H1 (cell line): ENCODE measurements around the gene PANX2. TPM values are rescaled to one million over a fixed set of nuclear protein-coding genes. Genes with fewer than 3 reads are reported as not detected.

Source experiments
- CTCF ChIA-PET: fragments of 300-600 bp; sonication (Branson Sonifier 250); formaldehyde crosslinking; loops from one replicate; lab custom pipeline; 2021; ENCODE audit not compliant: partially characterized antibody; lab: Charles Lee
- POLR2A ChIA-PET: fragments of 300-600 bp; sonication (Branson Sonifier 250); formaldehyde crosslinking; loops from one replicate; lab custom pipeline; 2021; ENCODE audit warnings: inconsistent platforms; ENCODE audit not compliant: partially characterized antibody; lab: Charles Lee
- DNase-seq, 2 experiments: peaks; one replicate each; pipeline versions ENCODE4 v3.0.0 to v3.0.0-alpha.2; 2010 to 2022; ENCODE audit warnings: low spot score in 2 of 2, low read depth in 1 of 2, mixed read lengths in 1 of 2
- FAIRE-seq: peaks from 2 replicates; lab custom pipeline; 2011; peaks lifted over from hg19 to GRCh38; lab: Jason Lieb, UNC
- H2AFZ ChIP-seq: 2 replicates; pipeline ENCODE4 v1.8.1; 2012; ENCODE audit warnings: low read length, inconsistent platforms
- H2AK5ac ChIP-seq: 2 replicates; pipeline ENCODE4 v1.6.1; 2013; ENCODE audit warnings: low read depth, low read length
- H2BK120ac ChIP-seq: replicated peaks from 2 replicates; pipeline ENCODE3; 2013; ENCODE audit warnings: low read depth, low read length, inconsistent platforms
- H2BK12ac ChIP-seq: 2 replicates; pipeline ENCODE4 v1.6.1; 2013; ENCODE audit warnings: low read depth, low read length
- H2BK15ac ChIP-seq: 2 replicates; pipeline ENCODE4 v1.6.1; 2013; ENCODE audit warnings: low read length
- H2BK20ac ChIP-seq: 2 replicates; pipeline ENCODE4 v1.6.1; 2013; ENCODE audit warnings: low read length
- H2BK5ac ChIP-seq: 2 replicates; pipeline ENCODE4 v1.6.1; 2013; ENCODE audit warnings: low read depth, low read length
- H3K14ac ChIP-seq: 2 replicates; pipeline ENCODE4 v1.6.1; 2013; ENCODE audit warnings: inconsistent platforms; ENCODE audit not compliant: insufficient read length
- H3K18ac ChIP-seq: 2 replicates; pipeline ENCODE4 v1.6.1; 2013; ENCODE audit warnings: low read length; ENCODE audit errors: extremely low read depth
- H3K23ac ChIP-seq: 2 replicates; pipeline ENCODE4 v1.6.1; 2013; ENCODE audit warnings: inconsistent platforms; ENCODE audit not compliant: insufficient read length
- H3K23me2 ChIP-seq: 2 replicates; pipeline ENCODE4 v1.6.1; 2013; ENCODE audit warnings: low read depth, low read length
- H3K27ac ChIP-seq: 2 replicates; pipeline ENCODE4 v1.6.1; 2011; ENCODE audit warnings: low read depth, low read length, inconsistent platforms
- H3K27me3 ChIP-seq, 4 experiments: replicated peaks in 1 of 4; 1 replicate in 1 of 4; 2 replicates in 3 of 4; pipeline versions ENCODE4 v1.6.1 to v1.8.1; 2011 to 2013; ENCODE audit warnings: low read length in 3 of 4, mild to moderate bottlenecking in 3 of 4, inconsistent platforms in 2 of 4, mixed read lengths in 2 of 4, moderate library complexity in 1 of 4; ENCODE audit not compliant: control insufficient read depth in 3 of 4, insufficient read depth in 3 of 4; ENCODE audit errors: extremely low read depth in 1 of 4
- H3K36me3 ChIP-seq, 4 experiments: 2 replicates each; pipeline versions ENCODE4 v1.6.1 to v1.8.1; 2011 to 2013; ENCODE audit warnings: mild to moderate bottlenecking in 4 of 4, low read length in 3 of 4, moderate library complexity in 2 of 4, control low read depth in 1 of 4, inconsistent platforms in 1 of 4; ENCODE audit not compliant: insufficient read depth in 4 of 4, control insufficient read depth in 2 of 4
- H3K4ac ChIP-seq: replicated peaks from 2 replicates; pipeline ENCODE3; 2013; ENCODE audit warnings: low read length, low read depth, mixed read lengths, inconsistent platforms; ENCODE audit not compliant: insufficient read length
- H3K4me1 ChIP-seq, 4 experiments: replicated peaks in 1 of 4; 1 replicate in 1 of 4; 2 replicates in 3 of 4; pipeline versions ENCODE4 v1.6.1 to v1.8.1; 2011 to 2013; ENCODE audit warnings: low read length in 3 of 4, inconsistent platforms in 2 of 4, mixed read lengths in 1 of 4; ENCODE audit not compliant: insufficient read depth in 4 of 4, control insufficient read depth in 3 of 4
- H3K4me2 ChIP-seq, 2 experiments: 2 replicates each; pipeline versions ENCODE4 v1.6.1 to v1.8.1; 2011 to 2013; ENCODE audit warnings: low read depth in 2 of 2, low read length in 2 of 2, control low read depth in 1 of 2, inconsistent platforms in 1 of 2, mild to moderate bottlenecking in 1 of 2; ENCODE audit not compliant: insufficient read depth in 1 of 2
- H3K4me3 ChIP-seq, 4 experiments: fragments of 200-600, 300-600 bp in 1 of 4; sonication (generic), shearing (Covaris generic), sonication (Bioruptor Twin) in 1 of 4; 2 replicates each; pipeline versions ENCODE4 v1.5.1 to v1.8.1; 2011 to 2016; ENCODE audit warnings: low read length in 4 of 4, low read depth in 3 of 4, control low read depth in 2 of 4, inconsistent platforms in 2 of 4, mild to moderate bottlenecking in 2 of 4, mixed read lengths in 1 of 4, moderate library complexity in 1 of 4; ENCODE audit not compliant: insufficient read depth in 2 of 4; ENCODE audit errors: extremely low read depth in 1 of 4
- H3K56ac ChIP-seq: replicated peaks from 2 replicates; pipeline ENCODE3; 2013; ENCODE audit warnings: low read depth, mild to moderate bottlenecking, mixed read lengths, low read length, inconsistent platforms; ENCODE audit not compliant: insufficient read length
- H3K79me1 ChIP-seq: 2 replicates; pipeline ENCODE4 v1.6.1; 2013; ENCODE audit warnings: low read depth, low read length, control low read depth
- H3K79me2 ChIP-seq, 2 experiments: 2 replicates each; pipeline versions ENCODE4 v1.6.1 to v1.8.1; 2012 to 2013; ENCODE audit warnings: low read length in 2 of 2, mild to moderate bottlenecking in 2 of 2, inconsistent platforms in 1 of 2; ENCODE audit not compliant: insufficient read depth in 2 of 2, control insufficient read depth in 1 of 2
- H3K9ac ChIP-seq, 4 experiments: replicated peaks in 1 of 4; 1 replicate in 1 of 4; 2 replicates in 3 of 4; pipeline versions ENCODE4 v1.6.1 to v1.8.1; 2011 to 2013; ENCODE audit warnings: low read depth in 3 of 4, low read length in 3 of 4, control low read depth in 2 of 4, mild to moderate bottlenecking in 2 of 4, moderate library complexity in 2 of 4, inconsistent platforms in 1 of 4; ENCODE audit errors: extremely low read depth in 1 of 4
- H3K9me3 ChIP-seq, 2 experiments: 2 replicates each; pipeline versions ENCODE4 v1.6.1 to v1.8.1; 2012 to 2013; ENCODE audit warnings: mild to moderate bottlenecking in 2 of 2, moderate library complexity in 2 of 2, control low read depth in 1 of 2, inconsistent platforms in 1 of 2, low read depth in 1 of 2, low read length in 1 of 2, mixed read lengths in 1 of 2; ENCODE audit not compliant: insufficient read depth in 2 of 2
- H4K20me1 ChIP-seq, 2 experiments: replicated peaks in 1 of 2; 2 replicates each; pipeline versions ENCODE3 to v1.8.1; 2011 to 2013; ENCODE audit warnings: inconsistent platforms in 2 of 2, low read length in 2 of 2, mild to moderate bottlenecking in 1 of 2; ENCODE audit not compliant: insufficient read depth in 2 of 2, control insufficient read depth in 1 of 2
- H4K5ac ChIP-seq: 2 replicates; pipeline ENCODE4 v1.6.1; 2013; ENCODE audit warnings: low read length, low read depth, mixed read lengths, inconsistent platforms; ENCODE audit not compliant: insufficient read length
- H4K8ac ChIP-seq: 2 replicates; pipeline ENCODE4 v1.8.0; 2013; ENCODE audit warnings: mild to moderate bottlenecking, moderate library complexity, low read length, inconsistent platforms; ENCODE audit not compliant: insufficient read depth; ENCODE audit errors: extremely low read depth
- H4K91ac ChIP-seq: replicated peaks from 2 replicates; pipeline ENCODE3; 2013; ENCODE audit warnings: low read length, mixed read lengths, inconsistent platforms; ENCODE audit not compliant: insufficient read length
- RAD21 ChIP-seq, 2 experiments: IDR thresholded peaks in 1 of 2; conservative IDR thresholded peaks in 1 of 2; 2 replicates each; pipeline ENCODE4 v1.6.1; 2011; ENCODE audit warnings: low read depth in 2 of 2, low read length in 2 of 2, improper control_type of control experiment in 1 of 2, inconsistent platforms in 1 of 2, mild to moderate bottlenecking in 1 of 2, moderate library complexity in 1 of 2
- RNF2 ChIP-seq: fragments of 200-900, 300-1000 bp; sonication (generic); IDR thresholded peaks from 2 replicates; pipeline ENCODE4 v1.7.1; 2016; ENCODE audit warnings: borderline replicate concordance, low read depth, mild to moderate bottlenecking, antibody characterized with exemption, low read length; ENCODE audit not compliant: poor library complexity, severe bottlenecking; ENCODE audit errors: missing control alignments
- WGBS, 2 experiments: shearing (Covaris generic) in 1 of 2; methylation state at CpG; one replicate each; pipeline versions ENCODE4 v1.1.6 to v1.1.7; 2013 to 2015; ENCODE audit warnings: low lambda C conversion rate in 2 of 2, mixed read lengths in 2 of 2, inconsistent platforms in 1 of 2, low coverage in 1 of 2, missing lambda C conversion rate in 1 of 2; ENCODE audit not compliant: insufficient replicate concordance in 2 of 2, insufficient coverage in 1 of 2, insufficient read length in 1 of 2; ENCODE audit errors: extremely low coverage in 1 of 2, missing lambda C conversion rate in 1 of 2; 5-methylcytosine and 5-hydroxymethylcytosine counted together
- polyA plus RNA-seq, 7 experiments: library from polyadenylated mRNA; depleted of rRNA in 3 of 7; stranded (reverse) in 5 of 7; unstranded in 2 of 7; fragments of >200 nt in 5 of 7; fragments of 200-250 nt in 2 of 7; gene quantifications; 1 replicate in 5 of 7; 2 replicates in 1 of 7; 4 replicates in 1 of 7; pipeline versions ENCODE4 v1.2.1 to v1.2.3, GENCODE V29; 2011 to 2013; ENCODE audit warnings: missing spikeins in 2 of 7, mixed read lengths in 2 of 7
- total RNA-seq: library from RNA; stranded (reverse); fragmentation: NEBNext Ultra II Directional; extraction: Animal tissue kit (Norgen Biotek cat#: 25700); gene quantifications from 2 replicates; pipeline ENCODE4 v1.2.1, GENCODE V29; 2021

The PANX2 gene
- total and polyA plus RNA-seq, 2 of the 8 experiments (the other 6 are each of a cell fraction or from before 2014, with no cell fraction given): 3.5 to 5.0 TPM

DNA sequence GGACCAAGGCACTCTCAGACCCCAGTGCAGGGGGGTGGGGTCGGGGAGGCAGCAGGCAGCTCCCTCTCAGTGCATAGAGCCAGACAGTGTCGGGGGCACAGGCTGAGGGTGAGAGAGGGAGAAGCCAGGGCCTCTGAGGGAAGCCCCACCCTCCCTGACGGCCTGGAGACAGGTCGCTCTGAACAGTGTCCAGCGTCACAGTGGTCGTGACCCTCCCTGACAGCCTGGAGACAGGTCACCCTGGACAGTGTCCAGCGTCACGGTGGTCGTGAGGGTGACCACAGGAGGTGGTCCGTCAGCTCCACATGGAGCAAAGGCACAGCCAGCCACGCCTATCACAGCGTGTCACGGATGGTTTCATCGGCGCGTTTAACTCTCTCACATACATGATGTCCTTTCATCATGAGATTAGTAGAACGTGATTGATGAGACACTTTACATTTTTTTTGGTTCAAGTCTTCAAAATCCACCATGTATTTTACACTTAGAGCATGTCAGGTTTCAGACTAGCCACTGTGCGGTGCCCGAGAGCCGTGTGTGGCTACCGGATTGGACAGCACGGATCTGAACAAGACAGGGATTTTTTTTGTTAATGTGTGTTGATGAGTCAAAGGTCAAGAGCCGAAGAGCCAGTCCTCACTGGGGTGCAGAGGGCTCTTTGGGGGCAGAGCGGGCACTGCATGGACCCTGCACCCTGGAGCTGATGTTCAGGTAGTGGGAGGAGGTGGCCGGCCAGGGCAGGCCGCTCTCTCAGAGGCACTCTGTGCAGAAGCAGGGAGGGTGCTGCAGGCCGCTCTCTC lies 23.9 kb upstream of the PANX2 start:
- Histone ChIP-seq H3K27ac (no peak overlapping the region), H3K27me3 (peaks cover 0 to 6% (median 2%) of the 10 kb centered on the region in 4 experiments; a peak in 2 of 7 replicates), H2BK5ac (no peak overlapping the region), H3K79me1 (no peaks in the 10 kb centered on the region), H2BK15ac (no peak overlapping the region), H3K4me2 (no peak overlapping the region), H3K4ac (no peak overlapping the region), H3K9me3 (no peaks in the 10 kb centered on the region), H2BK12ac (no peak overlapping the region), H4K8ac (no peak overlapping the region), H3K36me3 (no peaks in the 10 kb centered on the region), H2AK5ac (peak overlapping the region; percentile 71; the same call in 1 of the 2 replicates), H3K23ac (no peak overlapping the region), H2AFZ (no peak overlapping the region), H4K5ac (no peak overlapping the region), H3K18ac (no peak overlapping the region), H3K9ac (no peak overlapping the region), H4K91ac (no peak overlapping the region), H3K79me2 (no peaks in the 10 kb centered on the region), H3K23me2 (no peaks in the 10 kb centered on the region), H2BK20ac (no peak overlapping the region), H3K4me1 (peaks cover 0 to 4% (median 0%) of the 10 kb centered on the region in 4 experiments; a peak in 3 of 7 replicates), H3K14ac (no peak overlapping the region), H3K4me3 (no peak overlapping the region), H3K56ac (no peak overlapping the region), H4K20me1 (peaks cover 0 to 3% of the 10 kb centered on the region in 2 experiments), H2BK120ac (no peak overlapping the region)
- CTCF ChIA-PET: interaction anchor here (1.1 to 9.4 kb wide), 4 partner anchors 43 to 216 kb away, joined by 3 to 83 read pairs (median 13); no protein-coding TSS in a partner anchor
- TF ChIP-seq RAD21 (IDR thresholded peaks at IDR 0.05 in 1 of 2, conservative IDR thresholded peaks at IDR 0.05 in 1 of 2; ENCODE audit: low read depth in 2 of 2, low read length in 2 of 2) (peak in 1 of 2 experiments; percentile 32; a peak in 1 of 4 replicates), RNF2 (no peak)
- whole genome bisulfite sequencing, 2 experiments: 88% methylated on average over 26 of the region's 27 CpGs; no CpG with 5 or more reads in 1 of the 2 experiments
- DNase-seq (no peak), FAIRE-seq (no peak)
- POLR2A ChIA-PET: interaction anchor here (1.4 to 1.5 kb wide), 2 partner anchors 19 to 41 kb away, joined by 4 to 5 read pairs; no protein-coding TSS in a partner anchor
